ENCODE results near the gene PRKCE.

Gene PRKCE

DNA sequence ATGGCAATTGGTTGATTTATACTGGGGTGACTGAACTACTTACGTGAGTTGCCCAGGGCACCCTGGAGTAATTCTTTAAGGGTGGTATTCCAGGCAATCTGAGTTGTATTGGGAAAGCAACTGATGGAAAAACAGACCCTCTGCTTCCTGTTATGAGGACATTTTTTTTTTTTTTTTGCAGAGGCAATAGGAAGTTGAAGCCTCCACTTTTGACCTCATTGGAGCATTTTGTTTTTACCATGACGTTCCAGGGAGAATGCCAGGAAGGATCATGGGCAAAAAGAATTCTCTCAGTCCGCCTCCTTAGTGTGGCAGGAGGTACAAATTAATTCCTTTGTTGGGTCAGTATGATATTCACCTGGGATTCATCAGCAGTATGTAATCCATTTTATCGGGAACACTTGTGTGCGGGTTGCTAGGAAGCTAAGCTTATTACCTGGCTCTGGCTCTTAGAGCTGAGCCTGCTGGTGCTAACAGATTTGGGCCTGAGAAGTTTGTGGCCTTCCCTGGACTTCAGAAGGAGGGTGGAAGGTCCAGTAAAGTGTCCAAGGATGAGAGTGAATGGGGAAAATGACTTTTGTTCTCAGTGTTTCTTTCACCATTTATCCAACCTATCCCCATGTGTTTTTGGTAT is 372.8 kb downstream of the PRKCE start:
- DNase-seq (ENCODE audit: low read depth): no peak

DNA sequence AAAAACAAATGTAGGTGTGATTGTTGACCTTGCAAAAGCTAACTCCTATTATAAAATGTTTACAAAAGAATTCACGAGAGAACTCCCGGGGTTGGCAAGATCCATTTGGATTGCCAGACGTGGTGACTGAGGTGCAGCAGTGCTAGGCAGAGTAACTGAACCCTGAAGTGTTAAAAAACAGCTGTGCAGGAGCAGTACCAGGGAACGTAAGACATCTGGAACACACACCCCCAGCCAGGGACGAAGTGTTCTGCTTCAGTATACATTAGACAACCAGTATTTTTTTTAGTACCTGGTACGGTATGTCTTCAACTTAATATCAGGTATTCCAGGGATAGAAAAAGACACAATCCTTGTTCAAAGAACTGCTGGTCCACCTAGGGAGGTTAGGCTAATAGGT is 373.6 kb downstream of the PRKCE start:
- TF ChIP-seq, protein P1, sequence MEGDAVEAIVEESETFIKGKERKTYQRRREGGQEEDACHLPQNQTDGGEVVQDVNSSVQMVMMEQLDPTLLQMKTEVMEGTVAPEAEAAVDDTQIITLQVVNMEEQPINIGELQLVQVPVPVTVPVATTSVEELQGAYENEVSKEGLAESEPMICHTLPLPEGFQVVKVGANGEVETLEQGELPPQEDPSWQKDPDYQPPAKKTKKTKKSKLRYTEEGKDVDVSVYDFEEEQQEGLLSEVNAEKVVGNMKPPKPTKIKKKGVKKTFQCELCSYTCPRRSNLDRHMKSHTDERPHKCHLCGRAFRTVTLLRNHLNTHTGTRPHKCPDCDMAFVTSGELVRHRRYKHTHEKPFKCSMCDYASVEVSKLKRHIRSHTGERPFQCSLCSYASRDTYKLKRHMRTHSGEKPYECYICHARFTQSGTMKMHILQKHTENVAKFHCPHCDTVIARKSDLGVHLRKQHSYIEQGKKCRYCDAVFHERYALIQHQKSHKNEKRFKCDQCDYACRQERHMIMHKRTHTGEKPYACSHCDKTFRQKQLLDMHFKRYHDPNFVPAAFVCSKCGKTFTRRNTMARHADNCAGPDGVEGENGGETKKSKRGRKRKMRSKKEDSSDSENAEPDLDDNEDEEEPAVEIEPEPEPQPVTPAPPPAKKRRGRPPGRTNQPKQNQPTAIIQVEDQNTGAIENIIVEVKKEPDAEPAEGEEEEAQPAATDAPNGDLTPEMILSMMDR (conservative IDR thresholded peaks at IDR 0.05; ENCODE audit: control insufficient read depth, insufficient read depth, low read depth, low read length): no peak

More for the DNA sequence above, 372.8 kb downstream of the PRKCE start:
- H3K4me3 ChIP-seq (ENCODE audit: control insufficient read depth, low read depth, low read length): no peak overlapping the region
- TF ChIP-seq, protein P1 (conservative IDR thresholded peaks at IDR 0.05; ENCODE audit: control insufficient read depth, insufficient read depth, low read depth, low read length): no peak

DNA sequence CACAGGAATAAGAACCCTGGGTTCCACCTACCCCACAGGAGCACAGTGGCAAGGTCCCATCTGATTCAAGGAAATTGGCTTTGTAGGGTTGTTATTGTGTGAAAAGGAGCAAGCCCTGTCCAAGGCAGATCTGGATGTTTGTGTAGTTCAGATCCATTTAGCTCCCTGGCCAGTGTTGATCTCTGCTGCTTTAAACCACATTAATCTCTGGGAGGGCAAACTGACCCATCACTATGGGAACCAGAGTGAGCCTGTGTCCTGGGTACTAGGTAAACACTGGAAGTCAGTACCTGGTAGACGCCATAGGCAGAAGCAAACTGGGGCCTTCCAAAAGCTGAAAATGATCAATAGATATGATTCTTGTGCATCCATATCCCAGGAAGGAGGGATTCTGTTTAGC is 374.2 kb downstream of the PRKCE start:
- H3K4me3 ChIP-seq (ENCODE audit: control insufficient read depth, low read depth, low read length): no peak overlapping the region
- DNase-seq (ENCODE audit: low read depth): no peak
- TF ChIP-seq, protein P1 (conservative IDR thresholded peaks at IDR 0.05; ENCODE audit: control insufficient read depth, insufficient read depth, low read depth, low read length): no peak

More for the DNA sequence above, 373.6 kb downstream of the PRKCE start:
- DNase-seq (ENCODE audit: low read depth): no peak
- H3K4me3 ChIP-seq (ENCODE audit: control insufficient read depth, low read depth, low read length): no peak overlapping the region

DNA sequence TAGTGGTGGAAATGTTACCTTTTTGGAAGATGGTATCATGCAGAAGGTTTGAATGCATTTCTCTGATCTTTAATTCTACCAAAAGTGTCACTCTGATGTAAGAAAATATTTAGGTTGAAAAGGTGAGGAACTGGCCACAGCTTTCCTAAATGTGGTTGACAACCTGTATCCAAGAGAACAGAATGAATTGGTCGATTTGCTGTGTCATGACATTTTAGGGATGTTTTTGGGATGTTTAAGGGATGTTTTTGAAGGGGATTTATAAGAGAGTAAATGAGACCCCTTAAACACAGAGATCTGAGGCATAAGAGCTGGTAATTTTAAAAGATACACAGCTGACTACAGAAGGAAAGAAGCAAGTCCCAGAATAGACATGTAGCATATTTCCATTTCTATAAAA is 375.0 kb downstream of the PRKCE start:
- TF ChIP-seq, protein P1 (conservative IDR thresholded peaks at IDR 0.05; ENCODE audit: control insufficient read depth, insufficient read depth, low read depth, low read length): no peak
- no peak overlapping the region for H3K4me3 ChIP-seq (ENCODE audit: control insufficient read depth, low read depth, low read length)
- DNase-seq (ENCODE audit: low read depth): no peak

DNA sequence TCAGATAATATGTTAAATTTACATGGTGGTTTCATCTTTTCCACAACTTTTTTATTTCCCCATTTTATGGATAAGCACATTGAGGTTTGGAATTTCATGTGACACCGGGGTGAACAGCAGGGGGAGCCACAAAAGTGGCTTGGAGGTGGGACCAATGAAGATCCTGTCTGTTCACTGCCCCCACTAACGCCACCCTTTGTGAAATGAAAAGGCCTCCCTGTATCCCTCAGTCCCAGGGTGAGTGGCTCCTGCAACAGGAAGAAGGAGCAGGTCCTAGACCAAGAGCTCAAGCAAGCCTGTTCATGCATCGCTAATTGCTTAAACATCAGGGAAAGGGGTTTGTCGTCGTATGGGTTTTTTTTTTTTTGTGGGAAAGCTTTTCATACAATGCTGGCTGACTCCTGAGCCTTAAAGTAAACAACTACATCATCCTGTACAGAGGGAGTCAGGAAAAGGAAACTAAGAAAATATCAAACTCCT is 377.9 kb downstream of the PRKCE start:
- H3K4me3 ChIP-seq (ENCODE audit: control insufficient read depth, low read depth, low read length): no peak overlapping the region
- TF ChIP-seq, protein P1 (conservative IDR thresholded peaks at IDR 0.05; ENCODE audit: control insufficient read depth, insufficient read depth, low read depth, low read length): peak; percentile 13
- peak; percentile 15 for DNase-seq (ENCODE audit: low read depth)

DNA sequence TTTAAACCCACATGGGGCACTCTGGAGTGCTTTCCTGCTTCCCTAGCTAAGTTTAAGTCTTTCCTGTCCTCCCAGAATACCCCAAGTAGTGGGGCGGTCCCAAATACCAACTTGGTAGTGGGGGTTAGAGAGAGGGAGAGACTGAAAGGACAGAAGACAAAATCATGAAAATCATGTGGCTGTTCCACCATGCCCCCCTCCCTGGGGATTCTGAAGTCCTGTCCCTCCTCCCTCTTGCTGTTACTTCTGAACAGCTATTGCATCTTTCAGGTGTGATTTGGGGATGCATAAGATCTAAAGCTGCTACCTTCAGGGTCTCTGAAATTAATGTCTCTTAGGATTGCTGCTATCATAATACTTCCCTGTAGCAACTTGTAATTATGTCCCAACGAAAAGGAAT is 378.9 kb downstream of the PRKCE start:
- DNase-seq (ENCODE audit: low read depth): no peak
- H3K4me3 ChIP-seq (ENCODE audit: control insufficient read depth, low read depth, low read length): no peak overlapping the region
- TF ChIP-seq, protein P1 (conservative IDR thresholded peaks at IDR 0.05; ENCODE audit: control insufficient read depth, insufficient read depth, low read depth, low read length): no peak
